IPS-18a (cell line): ENCODE results near the gene RHEB.
A peak's percentile ranks its signal among the peaks of the same experiment; 100 is the strongest.

Source experiments
- H3K27ac ChIP-seq: one replicate; pipeline ENCODE4 v1.5.1; 2013; ENCODE audit warnings: low read length
- H3K27me3 ChIP-seq: one replicate; pipeline ENCODE4 v1.6.1; 2013; ENCODE audit warnings: mild to moderate bottlenecking, low read length; ENCODE audit not compliant: control insufficient read depth, insufficient read depth
- H3K36me3 ChIP-seq: one replicate; pipeline ENCODE4 v1.6.1; 2013; ENCODE audit warnings: low read depth, low read length; ENCODE audit not compliant: control insufficient read depth
- H3K4me1 ChIP-seq: one replicate; pipeline ENCODE4 v1.6.1; 2013; ENCODE audit warnings: low read depth, low read length; ENCODE audit not compliant: control insufficient read depth
- H3K4me3 ChIP-seq: one replicate; pipeline ENCODE4 v1.5.1; 2013; ENCODE audit warnings: low read length
- H3K9ac ChIP-seq: one replicate; pipeline ENCODE4 v1.6.1; 2013; ENCODE audit warnings: mild to moderate bottlenecking, low read length, moderate library complexity
- H3K9me3 ChIP-seq: one replicate; pipeline ENCODE4 v1.6.1; 2013; ENCODE audit warnings: low read depth, low read length; ENCODE audit not compliant: control insufficient read depth

The RHEB gene

DNA sequence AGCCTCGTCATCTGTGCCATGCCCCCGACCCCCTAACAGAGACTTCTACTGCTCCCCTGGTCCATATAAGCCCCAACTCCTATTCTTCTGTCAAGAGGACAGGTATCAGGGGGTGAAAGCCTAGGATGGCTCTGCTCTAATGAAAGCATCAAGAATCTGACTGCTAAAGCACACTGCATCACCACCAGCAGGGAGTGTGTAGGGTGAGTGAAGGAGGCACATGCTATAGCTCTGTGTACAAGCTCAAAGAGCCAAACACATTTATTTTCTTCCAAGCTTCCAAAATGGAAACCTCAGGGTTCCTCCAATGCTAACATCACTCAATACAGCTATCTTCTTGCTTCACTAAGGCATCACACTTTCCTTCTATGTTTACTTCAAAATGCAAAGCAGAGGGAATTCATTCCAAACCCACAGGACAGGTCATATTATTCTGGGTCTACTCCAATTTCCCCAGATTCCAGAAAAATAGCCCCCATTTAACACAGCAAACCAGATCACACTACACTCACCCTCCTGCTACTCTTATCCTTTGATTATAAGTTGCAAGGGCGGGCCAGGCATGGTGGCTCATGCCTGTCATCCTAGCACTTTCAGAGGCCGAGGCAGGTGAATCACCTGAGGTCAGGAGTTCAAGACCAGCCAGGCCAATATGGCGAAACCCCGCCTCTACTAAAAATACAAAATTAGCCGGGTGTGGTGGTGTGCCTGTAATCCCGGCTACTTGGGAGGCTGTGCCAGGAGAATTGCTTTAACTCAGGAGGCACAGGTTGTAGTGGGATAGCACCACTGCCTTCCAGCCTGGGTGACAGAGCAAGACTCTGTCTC, 36.6 kb downstream of the RHEB start:
- no peaks in the 10 kb centered on the region for H3K9me3 ChIP-seq
- H3K27me3 ChIP-seq, result no peaks in the 10 kb centered on the region
- no peak overlapping the region for H3K4me3 ChIP-seq
- H3K9ac ChIP-seq, result no peak overlapping the region
- peaks cover 55% of the 10 kb centered on the region for H3K36me3 ChIP-seq
- H3K27ac ChIP-seq, result no peak overlapping the region
- peaks cover under 1% of the 10 kb centered on the region for H3K4me1 ChIP-seq

DNA sequence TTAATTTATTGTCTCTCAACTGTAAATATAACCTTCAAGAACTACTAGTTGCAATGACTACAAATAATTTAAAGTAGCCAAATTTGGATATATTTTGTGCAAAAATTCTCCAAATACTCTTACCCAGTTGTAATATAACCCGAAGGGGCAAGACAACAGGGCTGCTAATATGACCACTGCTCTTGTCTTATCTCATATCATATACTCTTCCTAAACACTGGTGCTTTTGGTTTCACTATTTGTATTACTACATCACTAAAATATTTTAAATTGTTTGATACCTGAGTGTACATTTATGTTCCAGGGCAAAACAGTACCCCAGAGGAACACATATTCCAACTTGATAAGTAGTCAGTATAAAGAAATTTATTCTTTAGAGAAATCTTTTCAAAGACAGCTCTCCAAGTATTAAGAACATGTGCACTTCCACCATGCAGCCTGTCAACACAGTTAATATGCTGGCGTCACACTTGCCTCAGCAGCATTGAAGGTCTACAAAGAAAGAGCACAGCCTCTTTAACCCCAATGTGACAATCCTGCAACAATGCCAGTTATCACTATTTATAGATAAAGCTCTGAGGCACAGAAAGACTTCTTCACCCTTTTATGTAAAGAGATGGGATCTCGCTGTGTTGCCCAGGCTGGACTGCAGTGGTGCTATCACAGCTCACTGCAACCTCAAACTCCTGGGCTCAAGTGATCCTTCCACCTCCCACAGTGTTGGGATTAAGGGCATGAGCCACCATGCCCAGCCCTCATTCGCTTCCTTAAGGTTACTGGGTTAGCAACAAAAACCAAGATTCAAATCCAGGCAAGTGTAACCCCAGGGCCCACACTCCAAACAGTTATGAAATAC, 37.8 kb downstream of the RHEB start:
- no peak overlapping the region for H3K27ac ChIP-seq
- peaks cover 57% of the 10 kb centered on the region for H3K36me3 ChIP-seq
- peaks cover 9% of the 10 kb centered on the region for H3K4me1 ChIP-seq

GRCh38 chr7:151477867-151478266, 41.8 kb downstream of the RHEB start:
- Histone ChIP-seq H3K9me3 (no peaks in the 10 kb centered on the region), H3K4me3 (no peak overlapping the region), H3K4me1 (peaks cover 21% of the 10 kb centered on the region), H3K27ac (no peak overlapping the region), H3K27me3 (no peaks in the 10 kb centered on the region), H3K36me3 (peaks cover 36% of the 10 kb centered on the region), H3K9ac (no peak overlapping the region)

More for the DNA sequence above, 37.8 kb downstream of the RHEB start:
- Histone ChIP-seq H3K9me3 (no peaks in the 10 kb centered on the region), H3K27me3 (no peaks in the 10 kb centered on the region), H3K4me3 (no peak overlapping the region), H3K9ac (no peak overlapping the region)

- no peaks in the 10 kb centered on the region for H3K9me3 ChIP-seq
- H3K27ac ChIP-seq, result peak overlapping the region; percentile 60
- peaks cover 51% of the 10 kb centered on the region for H3K4me1 ChIP-seq
- H3K9ac ChIP-seq, result peak overlapping the region; percentile 6
- H3K36me3 ChIP-seq, result peaks cover 48% of the 10 kb centered on the region
- no peak overlapping the region for H3K4me3 ChIP-seq
- no peaks in the 10 kb centered on the region for H3K27me3 ChIP-seq
Measured at GRCh38 chr7:151472644-151473380, 46.9 kb downstream of the RHEB start.

- Histone ChIP-seq H3K27ac (no peak overlapping the region), H3K9ac (no peak overlapping the region), H3K27me3 (no peaks in the 10 kb centered on the region), H3K4me1 (peaks cover 41% of the 10 kb centered on the region), H3K36me3 (peaks cover 38% of the 10 kb centered on the region), H3K4me3 (no peak overlapping the region), H3K9me3 (no peaks in the 10 kb centered on the region)
Measured at GRCh38 chr7:151470711-151471110, 49.0 kb downstream of the RHEB start.

GRCh38 chr7:151469281-151469680, 50.4 kb downstream of the RHEB start:
- no peak overlapping the region for H3K27ac ChIP-seq
- H3K36me3 ChIP-seq, result peaks cover 42% of the 10 kb centered on the region

GRCh38 chr7:151468217-151469018, 51.3 kb downstream of the RHEB start:
- H3K4me1 ChIP-seq, result peaks cover 39% of the 10 kb centered on the region
- H3K4me3 ChIP-seq, result no peak overlapping the region
- H3K27me3 ChIP-seq, result no peaks in the 10 kb centered on the region
- no peaks in the 10 kb centered on the region for H3K9me3 ChIP-seq
- no peak overlapping the region for H3K9ac ChIP-seq
- peaks cover 42% of the 10 kb centered on the region for H3K36me3 ChIP-seq
- H3K27ac ChIP-seq, result no peak overlapping the region

More at GRCh38 chr7:151469281-151469680, 50.4 kb downstream of the RHEB start:
- H3K4me1 ChIP-seq, result peaks cover 41% of the 10 kb centered on the region
- H3K4me3 ChIP-seq, result no peak overlapping the region
- H3K9ac ChIP-seq, result no peak overlapping the region
- H3K9me3 ChIP-seq, result no peaks in the 10 kb centered on the region
- no peaks in the 10 kb centered on the region for H3K27me3 ChIP-seq

- Histone ChIP-seq H3K9me3 (peaks cover 8% of the 10 kb centered on the region), H3K36me3 (peaks cover 38% of the 10 kb centered on the region), H3K27me3 (no peaks in the 10 kb centered on the region), H3K9ac (no peak overlapping the region), H3K4me1 (peaks cover 14% of the 10 kb centered on the region), H3K4me3 (no peak overlapping the region), H3K27ac (no peak overlapping the region)
Measured at GRCh38 chr7:151465169-151465568, 54.5 kb downstream of the RHEB start.

DNA sequence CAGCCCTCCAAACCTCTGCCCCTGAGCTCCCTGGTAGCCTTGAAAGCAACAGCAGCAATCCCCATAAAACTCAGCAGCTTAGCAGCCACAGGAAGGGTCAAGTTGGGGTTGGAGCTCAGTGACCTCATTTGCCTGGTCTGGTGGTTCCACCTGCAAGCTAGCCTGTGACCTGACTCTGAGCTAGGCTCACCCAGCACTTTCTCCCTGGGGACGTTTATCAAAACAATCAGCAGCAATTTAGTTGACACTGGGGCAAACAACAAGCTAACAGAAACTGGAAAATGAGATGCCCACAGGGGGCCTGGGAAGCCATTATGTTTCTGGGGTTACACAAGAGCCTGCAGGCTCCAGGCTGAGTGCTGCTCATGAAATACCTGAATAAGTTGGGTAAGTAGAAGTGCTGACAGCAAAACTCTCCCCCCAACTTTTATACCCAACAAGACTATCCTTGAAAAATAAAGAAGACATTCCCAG, 57.4 kb downstream of the RHEB start:
- no peak overlapping the region for H3K9ac ChIP-seq
- no peaks in the 10 kb centered on the region for H3K27me3 ChIP-seq
- peaks cover 8% of the 10 kb centered on the region for H3K9me3 ChIP-seq
- H3K4me3 ChIP-seq, result no peak overlapping the region
- no peak overlapping the region for H3K27ac ChIP-seq
- H3K4me1 ChIP-seq, result peaks cover 27% of the 10 kb centered on the region
- H3K36me3 ChIP-seq, result peaks cover 17% of the 10 kb centered on the region

DNA sequence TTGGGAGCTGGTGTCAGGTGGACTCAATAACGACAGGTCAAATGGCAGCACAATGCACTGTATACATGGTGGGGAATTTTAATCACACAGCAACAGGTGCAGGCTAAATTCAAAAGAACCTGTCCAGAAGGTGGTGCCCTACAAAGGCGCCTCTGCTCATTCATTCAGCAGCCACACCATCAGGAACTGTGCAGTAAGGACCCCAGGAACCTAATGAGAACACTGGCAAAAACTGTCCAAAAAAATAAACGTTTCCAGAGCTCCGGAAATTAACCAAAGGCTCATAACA, 57.8 kb downstream of the RHEB start:
- Histone ChIP-seq H3K9ac (no peak overlapping the region), H3K4me3 (no peak overlapping the region), H3K4me1 (peaks cover 31% of the 10 kb centered on the region), H3K36me3 (peaks cover 17% of the 10 kb centered on the region), H3K9me3 (peaks cover 8% of the 10 kb centered on the region), H3K27ac (no peak overlapping the region), H3K27me3 (no peaks in the 10 kb centered on the region)
